K562 (cell line): ENCODE data around the gene APC2. TPM values are rescaled to one million over a fixed set of nuclear protein-coding genes. Genes with fewer than 3 reads are reported as not detected.

Experiments
- ARNT ChIP-seq, 2 experiments: fragments of 450-650 bp; IDR thresholded peaks; 2 replicates each; pipeline ENCODE4 v1.6.1; 2016; ENCODE audit warnings: mild to moderate bottlenecking in 1 of 2
- CBX8 ChIP-seq: fragments of 200-600 bp; sonication (generic); IDR thresholded peaks from 2 replicates; pipeline ENCODE4 v1.6.1; 2012; ENCODE audit warnings: borderline replicate concordance, mixed run types, low read depth, mild to moderate bottlenecking, moderate library complexity, mixed read lengths, low read length, control low read depth, inconsistent platforms; ENCODE audit not compliant: poor library complexity, severe bottlenecking; ENCODE audit errors: extremely low read depth
- CHD1 ChIP-seq: fragments of 200-600 bp; sonication (generic); IDR thresholded peaks from one replicate; pipeline ENCODE4 v1.6.1; 2012; ENCODE audit warnings: mild to moderate bottlenecking, moderate library complexity, low read length, inconsistent platforms
- DLX4 ChIP-seq: fragments of 250-450 bp; sonication (Bioruptor Pico); IDR thresholded peaks from 2 replicates; pipeline ENCODE4 v1.6.1; 2021; ENCODE audit warnings: mild to moderate bottlenecking
- FOS ChIP-seq: IDR thresholded peaks from 3 replicates; pipeline ENCODE4 v1.6.1; 2011; ENCODE audit not compliant: insufficient read length; ENCODE audit errors: extremely low read depth
- GTF2E2 ChIP-seq: fragments of 200-800 bp; sonication (Bioruptor generic); IDR thresholded peaks from 2 replicates; pipeline ENCODE4 v1.6.1; 2016; ENCODE audit warnings: missing genetic modification characterization, missing compliant biosample characterization
- HLTF ChIP-seq: fragments of 450-650 bp; IDR thresholded peaks from 2 replicates; pipeline ENCODE4 v1.6.1; 2016
- HNRNPH1 ChIP-seq: fragments of 200-400 bp; formaldehyde crosslinking; optimal IDR thresholded peaks from 2 replicates; pipeline ENCODE3; 2017; ENCODE audit warnings: low read depth, mild to moderate bottlenecking, low read length, moderate library complexity
- KLF13 ChIP-seq: fragments of 450-650 bp; IDR thresholded peaks from 2 replicates; pipeline ENCODE4 v1.6.1; 2016; ENCODE audit warnings: missing genetic modification characterization, low read depth, mild to moderate bottlenecking, missing compliant biosample characterization, moderate library complexity, borderline replicate concordance
- MCM2 ChIP-seq: fragments of 450-650 bp; IDR thresholded peaks from 2 replicates; pipeline ENCODE4 v1.6.1; 2017; ENCODE audit warnings: low read depth, mild to moderate bottlenecking
- POLR2AphosphoS5 ChIP-seq: IDR thresholded peaks from 2 replicates; pipeline ENCODE4 v1.6.1; 2011; ENCODE audit warnings: mild to moderate bottlenecking, low read depth, low read length, moderate library complexity; ENCODE audit not compliant: control insufficient read depth, insufficient read depth
- RBM34 ChIP-seq: fragments of 200-400 bp; formaldehyde crosslinking; IDR thresholded peaks from 2 replicates; pipeline ENCODE4 v1.6.1; 2018; ENCODE audit warnings: low read length, borderline replicate concordance; ENCODE audit not compliant: insufficient read depth
- RERE ChIP-seq: sonication (generic); formaldehyde crosslinking; IDR thresholded peaks from 2 replicates; pipeline ENCODE4 v1.8.0; 2023; ENCODE audit warnings: missing genetic modification reagents, mild to moderate bottlenecking, borderline replicate concordance
- SAP30 ChIP-seq: fragments of 200-600 bp; sonication (generic); IDR thresholded peaks from 2 replicates; pipeline ENCODE4 v1.6.1; 2012; ENCODE audit warnings: borderline replicate concordance, low read depth, mild to moderate bottlenecking, moderate library complexity, low read length, control low read depth, inconsistent platforms; ENCODE audit not compliant: insufficient read depth, poor library complexity, severe bottlenecking
- TFAP4 ChIP-seq: sonication (generic); formaldehyde crosslinking; IDR thresholded peaks from 2 replicates; pipeline ENCODE4 v1.8.0; 2022; ENCODE audit warnings: missing genetic modification reagents, mild to moderate bottlenecking, moderate library complexity, borderline replicate concordance
- ZC3H4 ChIP-seq: sonication (generic); formaldehyde crosslinking; IDR thresholded peaks from 2 replicates; pipeline ENCODE4 v1.9.0; 2021; ENCODE audit warnings: missing genetic modification reagents, borderline replicate concordance
- ZNF3 ChIP-seq: fragments of 250-450 bp; sonication (Bioruptor Pico); IDR thresholded peaks from 2 replicates; pipeline ENCODE4 v1.5.0; 2021; ENCODE audit warnings: mild to moderate bottlenecking, moderate library complexity
- ZNF583 ChIP-seq: fragments of 250-450 bp; sonication (Bioruptor Pico); IDR thresholded peaks from 2 replicates; pipeline ENCODE4 v1.4.0; 2020
- ZNF644 ChIP-seq: fragments of 200-800 bp; sonication (Bioruptor generic); IDR thresholded peaks from 2 replicates; pipeline ENCODE4 v1.6.1; 2016; ENCODE audit warnings: low read depth, missing genetic modification characterization, missing compliant biosample characterization
- ZNF76 ChIP-seq: fragments of 250-450 bp; sonication (Bioruptor Pico); IDR thresholded peaks from 2 replicates; pipeline ENCODE4 v1.4.0; 2020; ENCODE audit warnings: mild to moderate bottlenecking, moderate library complexity, borderline replicate concordance
- polyA plus RNA-seq, 8 experiments: library from polyadenylated mRNA; depleted of rRNA in 4 of 8; stranded (reverse) in 5 of 8; unstranded in 3 of 8; fragments of >200 nt; fragmentation: Nextera tagmentation in 2 of 8; fragmentation: Illumina TruSeq in 1 of 8; extraction: Ambion mirVana in 2 of 8; extraction: Trizol in 1 of 8; gene quantifications; 2 replicates each; pipeline versions ENCODE4 v1.2.1 to v1.2.3, GENCODE V29; 2011 to 2014; ENCODE audit warnings: inconsistent platforms in 1 of 8, missing spikeins in 1 of 8
- total RNA-seq, 7 experiments: library from RNA; depleted of rRNA in 6 of 7; stranded (reverse); fragments of >200 nt in 6 of 7; fragmentation: Illumina TruSeq in 2 of 7; extraction: Trizol in 2 of 7; gene quantifications; 2 replicates each; pipeline versions ENCODE4 v1.2.1 to v1.2.3, GENCODE V29; 2011 to 2021; ENCODE audit warnings: low replicate concordance in 1 of 7

The APC2 gene
- total and polyA plus RNA-seq, 9 of the 15 experiments (the other 6 are each of a cell fraction or from before 2014, with no cell fraction given), result 0.01 to 0.40 (median 0.05) TPM; not detected in 3

- TF ChIP-seq RERE (no peak), SAP30 (peak; percentile 97), ZNF3 (no peak), POLR2AphosphoS5 (no peak), GTF2E2 (tag) (no peak), KLF13 (tag) (peak; percentile 35; the same call in 1 of the 2 replicates), ZNF76 (CRISPR knock-in tag) (no peak), ZNF644 (no peak), CHD1 (no peak), MCM2 (no peak), HLTF (no peak), CBX8 (no peak), DLX4 (CRISPR knock-in tag) (no peak), RBM34 (no peak), HNRNPH1 (no peak), FOS (peak; percentile 86), ARNT (IDR thresholded peaks at IDR 0.05) (peak in 1 of 2 experiments; percentile 25; a peak in 1 of 4 replicates), ZC3H4 (CRISPR knock-in tag) (no peak), ZNF583 (CRISPR knock-in tag) (no peak), TFAP4 (CRISPR knock-in tag) (peak; percentile 64)
Measured at GRCh38 chr19:1490311-1491113, 40.6 kb downstream of the APC2 start, which contains the start of gene PCSK4 (continued).
